GM12878 (cell line): ENCODE data around the gene RPL37. TPM values are rescaled to one million over a fixed set of nuclear protein-coding genes. Genes with fewer than 3 reads are reported as not detected.

Source experiments
- ATF2 ChIP-seq: IDR thresholded peaks from 2 replicates; pipeline ENCODE4 v1.6.1; 2012; ENCODE audit warnings: low read length, inconsistent platforms
- IKZF1 ChIP-seq: fragments of 450-650 bp; conservative IDR thresholded peaks from 2 replicates; pipeline ENCODE4 v1.6.1; 2017; ENCODE audit warnings: antibody characterized with exemption, mild to moderate bottlenecking
- NR2F1 ChIP-seq: fragments of 450-650 bp; conservative IDR thresholded peaks from 2 replicates; pipeline ENCODE4 v1.6.1; 2017; ENCODE audit warnings: mild to moderate bottlenecking
- PML ChIP-seq: IDR thresholded peaks from 2 replicates; pipeline ENCODE4 v1.6.1; 2012; ENCODE audit warnings: low read length, inconsistent platforms
- RUNX3 ChIP-seq: IDR thresholded peaks from 2 replicates; pipeline ENCODE4 v1.6.1; 2012; ENCODE audit warnings: low read length, inconsistent platforms
- SMAD1 ChIP-seq: fragments of 450-650 bp; IDR thresholded peaks from 2 replicates; pipeline ENCODE4 v1.6.1; 2018; ENCODE audit warnings: mild to moderate bottlenecking, low read depth; ENCODE audit not compliant: partially characterized antibody
- STAT3 ChIP-seq: IDR thresholded peaks from 2 replicates; pipeline ENCODE4 v1.6.1; 2011; ENCODE audit warnings: low read depth, low read length, improper control_type of control experiment
- ZBTB4 ChIP-seq: fragments of 450-650 bp; formaldehyde crosslinking; IDR thresholded peaks from 2 replicates; pipeline ENCODE4 v1.4.0; 2022; ENCODE audit warnings: mild to moderate bottlenecking, moderate library complexity
- ZNF274 ChIP-seq: IDR thresholded peaks from one replicate; pipeline ENCODE4 v1.8.0; 2011; ENCODE audit not compliant: insufficient read length, insufficient read depth
- polyA plus RNA-seq, 11 experiments: library from polyadenylated mRNA; depleted of rRNA in 4 of 11; unstranded in 6 of 11; stranded (reverse) in 5 of 11; fragments of >200 nt; fragmentation: Nextera tagmentation in 4 of 11; fragmentation: Illumina TruSeq in 1 of 11; extraction: Ambion mirVana in 4 of 11; extraction: Trizol in 1 of 11; gene quantifications; 1 replicate in 1 of 11; 2 replicates in 10 of 11; pipeline versions ENCODE4 v1.2.1 to v1.2.3, GENCODE V29; 2011 to 2016; ENCODE audit warnings: inconsistent platforms in 2 of 11, missing spikeins in 2 of 11, low read depth in 1 of 11
- small RNA-seq: library from RNA; depleted of rRNA; stranded (forward); fragments of <200 nt; gene quantifications from one replicate; pipeline ENCODE3, GENCODE V24; 2014
- total RNA-seq, 4 experiments: library from RNA; depleted of rRNA in 3 of 4; stranded (reverse); fragments of >200 nt in 3 of 4; fragmentation: Illumina TruSeq in 1 of 4; extraction: Trizol in 1 of 4; gene quantifications; 2 replicates each; pipeline versions ENCODE4 v1.2.1 to v1.2.3, GENCODE V29; 2013 to 2021
- TF ChIP-seq, protein P1 (sequence below): fragments of 450-650 bp; IDR thresholded peaks from 2 replicates; pipeline ENCODE4 v1.6.1; 2017; ENCODE audit warnings: mild to moderate bottlenecking, low read depth, inconsistent platforms; ENCODE audit not compliant: poor library complexity, severe bottlenecking

Gene RPL37
- total and polyA plus RNA-seq, 10 of the 15 experiments (the other 5 are each of a cell fraction or from before 2014, with no cell fraction given) = 1,697 to 6,216 (median 3,013) TPM

- no peak for TF ChIP-seq ZBTB4 (CRISPR knock-in tag)
- TF ChIP-seq ZNF274 = no peak
- TF ChIP-seq NR2F1 = no peak
- TF ChIP-seq SMAD1 = no peak
- TF ChIP-seq STAT3 = no peak
- TF ChIP-seq IKZF1 = no peak
- no peak for TF ChIP-seq PML
- no peak for TF ChIP-seq RUNX3
- no peak for TF ChIP-seq ATF2
- TF ChIP-seq, protein P1, sequence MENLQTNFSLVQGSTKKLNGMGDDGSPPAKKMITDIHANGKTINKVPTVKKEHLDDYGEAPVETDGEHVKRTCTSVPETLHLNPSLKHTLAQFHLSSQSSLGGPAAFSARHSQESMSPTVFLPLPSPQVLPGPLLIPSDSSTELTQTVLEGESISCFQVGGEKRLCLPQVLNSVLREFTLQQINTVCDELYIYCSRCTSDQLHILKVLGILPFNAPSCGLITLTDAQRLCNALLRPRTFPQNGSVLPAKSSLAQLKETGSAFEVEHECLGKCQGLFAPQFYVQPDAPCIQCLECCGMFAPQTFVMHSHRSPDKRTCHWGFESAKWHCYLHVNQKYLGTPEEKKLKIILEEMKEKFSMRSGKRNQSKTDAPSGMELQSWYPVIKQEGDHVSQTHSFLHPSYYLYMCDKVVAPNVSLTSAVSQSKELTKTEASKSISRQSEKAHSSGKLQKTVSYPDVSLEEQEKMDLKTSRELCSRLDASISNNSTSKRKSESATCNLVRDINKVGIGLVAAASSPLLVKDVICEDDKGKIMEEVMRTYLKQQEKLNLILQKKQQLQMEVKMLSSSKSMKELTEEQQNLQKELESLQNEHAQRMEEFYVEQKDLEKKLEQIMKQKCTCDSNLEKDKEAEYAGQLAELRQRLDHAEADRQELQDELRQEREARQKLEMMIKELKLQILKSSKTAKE = no peak
Observed at GRCh38 chr5:40775846-40776657, 59.0 kb downstream of the RPL37 start (continued).

Small RNAs within 50 kb of the gene (small RNA-seq; reads per million reads assigned to genes)
- gene RF00191 = not detected
- 305 reads per million, percentile 99 among the genes with 10 or more reads in this experiment for gene SNORD72

Other genes starting within 250 kb of the RPL37 start
- 1.9 and 2.6 TPM in 2 replicates for gene PTGER4, start 155.3 kb downstream of the RPL37 start, total RNA-seq (2014; rRNA removed)
- 0.32 and 0.54 TPM in 2 replicates for gene PTGER4, start 155.3 kb downstream of the RPL37 start, total RNA-seq (2014; rRNA removed; fragmentation: Illumina TruSeq; extraction: Trizol)
- 1.8 and 1.9 TPM in 2 replicates for gene PTGER4, start 155.3 kb downstream of the RPL37 start, total RNA-seq (2021)
- 2.8 and 3.7 TPM in 2 replicates for gene PTGER4, start 155.3 kb downstream of the RPL37 start, polyA plus RNA-seq (2011; rRNA removed)
- 0.22 and 0.31 TPM in 2 replicates for gene PTGER4, start 155.3 kb downstream of the RPL37 start, polyA plus RNA-seq (2014; fragmentation: Illumina TruSeq; extraction: Trizol)
- under 1 TPM; 0.15 to 0.18 TPM for gene PTGER4, start 155.3 kb downstream of the RPL37 start, polyA plus RNA-seq (2014; fragmentation: Nextera tagmentation; extraction: Ambion mirVana)
- gene PTGER4, start 155.3 kb downstream of the RPL37 start, polyA plus RNA-seq (2014; rRNA removed) = 0.63 and 1.8 TPM in 2 replicates
- gene PTGER4, start 155.3 kb downstream of the RPL37 start, polyA plus RNA-seq (2016; fragmentation: Nextera tagmentation; extraction: Ambion mirVana) = 1 to 10 TPM in 1 of 2 experiments, under 1 TPM in 1; 0.60 to 2.3 TPM
- gene TTC33, start 79.3 kb downstream of the RPL37 start, total RNA-seq (2014; rRNA removed) = 7.9 and 11.3 TPM in 2 replicates
- 17.6 and 18.8 TPM in 2 replicates for gene TTC33, start 79.3 kb downstream of the RPL37 start, total RNA-seq (2014; rRNA removed; fragmentation: Illumina TruSeq; extraction: Trizol)
- gene TTC33, start 79.3 kb downstream of the RPL37 start, total RNA-seq (2021) = 10.0 and 11.0 TPM in 2 replicates
- 11.4 and 19.9 TPM in 2 replicates for gene TTC33, start 79.3 kb downstream of the RPL37 start, polyA plus RNA-seq (2011; rRNA removed)
- gene TTC33, start 79.3 kb downstream of the RPL37 start, polyA plus RNA-seq (2014; fragmentation: Illumina TruSeq; extraction: Trizol) = 15.7 and 18.1 TPM in 2 replicates
- gene TTC33, start 79.3 kb downstream of the RPL37 start, polyA plus RNA-seq (2014; fragmentation: Nextera tagmentation; extraction: Ambion mirVana) = 10 to 100 TPM; 13.4 to 20.3 TPM
- gene TTC33, start 79.3 kb downstream of the RPL37 start, polyA plus RNA-seq (2014; rRNA removed) = 5.7 and 8.0 TPM in 2 replicates
- gene TTC33, start 79.3 kb downstream of the RPL37 start, polyA plus RNA-seq (2016; fragmentation: Nextera tagmentation; extraction: Ambion mirVana) = 10 to 100 TPM; 17.8 to 22.3 TPM
- gene PRKAA1, start 36.8 kb downstream of the RPL37 start, total RNA-seq (2014; rRNA removed) = 28.2 and 40.6 TPM in 2 replicates
- 36.2 and 37.7 TPM in 2 replicates for gene PRKAA1, start 36.8 kb downstream of the RPL37 start, total RNA-seq (2014; rRNA removed; fragmentation: Illumina TruSeq; extraction: Trizol)
- gene PRKAA1, start 36.8 kb downstream of the RPL37 start, total RNA-seq (2021) = 34.0 and 36.4 TPM in 2 replicates
- 37.2 and 46.9 TPM in 2 replicates for gene PRKAA1, start 36.8 kb downstream of the RPL37 start, polyA plus RNA-seq (2011; rRNA removed)
- gene PRKAA1, start 36.8 kb downstream of the RPL37 start, polyA plus RNA-seq (2014; fragmentation: Illumina TruSeq; extraction: Trizol) = 55.5 and 67.5 TPM in 2 replicates
- gene PRKAA1, start 36.8 kb downstream of the RPL37 start, polyA plus RNA-seq (2014; fragmentation: Nextera tagmentation; extraction: Ambion mirVana) = 10 to 100 TPM; 13.6 to 13.8 TPM
- gene PRKAA1, start 36.8 kb downstream of the RPL37 start, polyA plus RNA-seq (2014; rRNA removed) = 31.0 and 36.2 TPM in 2 replicates
- 10 to 100 TPM; 23.6 to 25.4 TPM for gene PRKAA1, start 36.8 kb downstream of the RPL37 start, polyA plus RNA-seq (2016; fragmentation: Nextera tagmentation; extraction: Ambion mirVana)
- gene CARD6, start 6.1 kb upstream of the RPL37 start, total RNA-seq (2014; rRNA removed) = 0.56 and 0.65 TPM in 2 replicates
- gene CARD6, start 6.1 kb upstream of the RPL37 start, total RNA-seq (2014; rRNA removed; fragmentation: Illumina TruSeq; extraction: Trizol) = 0.63 and 0.64 TPM in 2 replicates
- 0.64 TPM in 2 replicates for gene CARD6, start 6.1 kb upstream of the RPL37 start, total RNA-seq (2021)
- 1.2 TPM in 2 replicates for gene CARD6, start 6.1 kb upstream of the RPL37 start, polyA plus RNA-seq (2011; rRNA removed)
- gene CARD6, start 6.1 kb upstream of the RPL37 start, polyA plus RNA-seq (2014; fragmentation: Illumina TruSeq; extraction: Trizol) = 0.65 and 1.3 TPM in 2 replicates
- gene CARD6, start 6.1 kb upstream of the RPL37 start, polyA plus RNA-seq (2014; fragmentation: Nextera tagmentation; extraction: Ambion mirVana) = under 1 TPM; 0.29 to 0.68 TPM
- gene CARD6, start 6.1 kb upstream of the RPL37 start, polyA plus RNA-seq (2014; rRNA removed) = 0.34 and 0.35 TPM in 2 replicates
- under 1 TPM; 0.43 to 0.60 TPM for gene CARD6, start 6.1 kb upstream of the RPL37 start, polyA plus RNA-seq (2016; fragmentation: Nextera tagmentation; extraction: Ambion mirVana)
- gene C7, start 74.3 kb upstream of the RPL37 start, total RNA-seq (2014; rRNA removed) = not detected in 2 replicates
- not detected in 2 replicates for gene C7, start 74.3 kb upstream of the RPL37 start, total RNA-seq (2014; rRNA removed; fragmentation: Illumina TruSeq; extraction: Trizol)
- 0.82 and 0.90 TPM in 2 replicates for gene C7, start 74.3 kb upstream of the RPL37 start, total RNA-seq (2021)
- not detected in 2 replicates for gene C7, start 74.3 kb upstream of the RPL37 start, polyA plus RNA-seq (2011; rRNA removed)
- gene C7, start 74.3 kb upstream of the RPL37 start, polyA plus RNA-seq (2014; fragmentation: Illumina TruSeq; extraction: Trizol) = not detected in 2 replicates
- not detected for gene C7, start 74.3 kb upstream of the RPL37 start, polyA plus RNA-seq (2014; fragmentation: Nextera tagmentation; extraction: Ambion mirVana)
- not detected in 2 replicates for gene C7, start 74.3 kb upstream of the RPL37 start, polyA plus RNA-seq (2014; rRNA removed)
- not detected for gene C7, start 74.3 kb upstream of the RPL37 start, polyA plus RNA-seq (2016; fragmentation: Nextera tagmentation; extraction: Ambion mirVana)
- gene MROH2B, start 236.1 kb upstream of the RPL37 start, total RNA-seq (2014; rRNA removed) = not detected in 2 replicates
- gene MROH2B, start 236.1 kb upstream of the RPL37 start, total RNA-seq (2014; rRNA removed; fragmentation: Illumina TruSeq; extraction: Trizol) = not detected in 2 replicates
- not detected in 2 replicates for gene MROH2B, start 236.1 kb upstream of the RPL37 start, total RNA-seq (2021)
- gene MROH2B, start 236.1 kb upstream of the RPL37 start, polyA plus RNA-seq (2011; rRNA removed) = not detected in 2 replicates
- not detected in 2 replicates for gene MROH2B, start 236.1 kb upstream of the RPL37 start, polyA plus RNA-seq (2014; fragmentation: Illumina TruSeq; extraction: Trizol)
- gene MROH2B, start 236.1 kb upstream of the RPL37 start, polyA plus RNA-seq (2014; fragmentation: Nextera tagmentation; extraction: Ambion mirVana) = not detected
- gene MROH2B, start 236.1 kb upstream of the RPL37 start, polyA plus RNA-seq (2014; rRNA removed) = not detected in 2 replicates
- not detected for gene MROH2B, start 236.1 kb upstream of the RPL37 start, polyA plus RNA-seq (2016; fragmentation: Nextera tagmentation; extraction: Ambion mirVana)